Endothelial cell (in vitro differentiated cells): Measurements from ENCODE around the gene ZNF626. TPM values are rescaled to one million over a fixed set of nuclear protein-coding genes. Genes with fewer than 3 reads are reported as not detected.
A peak's percentile ranks its signal among the peaks of the same experiment; 100 is the strongest.
"Not testable (repeated sequence)": the region's sequence is repeated elsewhere in the genome, so short reads cannot be mapped to it uniquely, and the experiment has no call there.

ENCODE experiments used
- DNase-seq: peaks from one replicate; pipeline ENCODE4 v3.0.0; 2021; ENCODE audit warnings: low spot score
- H3K27ac Mint-ChIP-seq: one replicate; pipeline ENCODE4 v1.8.0; 2021; ENCODE audit warnings: mixed read lengths, inconsistent platforms; ENCODE audit not compliant: unreplicated experiment
- H3K27me3 Mint-ChIP-seq: one replicate; pipeline ENCODE4 v1.8.0; 2021; ENCODE audit warnings: mild to moderate bottlenecking, moderate library complexity, mixed read lengths, inconsistent platforms; ENCODE audit not compliant: unreplicated experiment
- H3K36me3 Mint-ChIP-seq: one replicate; pipeline ENCODE4 v1.8.0; 2021; ENCODE audit warnings: mild to moderate bottlenecking, low read depth, mixed read lengths, inconsistent platforms; ENCODE audit not compliant: unreplicated experiment
- H3K4me1 Mint-ChIP-seq: one replicate; pipeline ENCODE4 v1.8.0; 2021; ENCODE audit warnings: mild to moderate bottlenecking, mixed read lengths, inconsistent platforms; ENCODE audit not compliant: unreplicated experiment
- H3K4me3 Mint-ChIP-seq: one replicate; pipeline ENCODE4 v1.8.0; 2021; ENCODE audit warnings: mild to moderate bottlenecking, mixed read lengths, inconsistent platforms; ENCODE audit not compliant: unreplicated experiment
- H3K9me3 Mint-ChIP-seq: one replicate; pipeline ENCODE4 v1.8.0; 2021; ENCODE audit warnings: mixed read lengths, inconsistent platforms; ENCODE audit not compliant: unreplicated experiment
- CTCF ChIP-seq: fragments of 200-600 bp; sonication (generic); IDR thresholded peaks from one replicate; pipeline ENCODE4 v1.5.0; 2021; ENCODE audit warnings: antibody characterized with exemption; ENCODE audit not compliant: unreplicated experiment
- long read RNA-seq: library from polyadenylated mRNA; unstranded; transcript quantifications from one replicate; pipeline ENCODE4 v2.0.0, GENCODE V29; 2020; ENCODE audit not compliant: unreplicated experiment
- total RNA-seq: library from RNA; stranded (reverse); fragmentation: NEBNext Ultra II Directional; extraction: Animal tissue kit (Norgen Biotek cat#: 25700); gene quantifications from one replicate; pipeline ENCODE4 v1.2.1, GENCODE V29; 2021; ENCODE audit not compliant: unreplicated experiment

Gene ZNF626
- 19.1 TPM for total RNA-seq
- long read RNA-seq, full-length matches to known transcripts: 4 of 6 reads
- long read RNA-seq, partial matches to known transcripts: 0 of 6 reads
- long read RNA-seq, other reads (novel, unspliced or antisense): 2 of 6 reads

- DNase-seq: peak; percentile 91
- Mint-ChIP-seq H3K4me1 (peaks cover 14% of the 10 kb centered on the region), H3K36me3 (peaks cover 20% of the 10 kb centered on the region), H3K27me3 (peaks cover 2% of the 10 kb centered on the region), H3K9me3 (no peaks in the 10 kb centered on the region), H3K27ac (peak within 1 kb of the TSS; percentile 97), H3K4me3 (peak within 1 kb of the TSS; percentile 97)
- TF ChIP-seq CTCF: no peak
Measured at GRCh38 chr19:20661150-20661819, at the start of gene ZNF626. Gene ZNF626 (minus strand): TSS chr19:20661571. CDS start chr19:20661446, 125 bp downstream.

- no peaks in the 10 kb centered on the region for H3K9me3 Mint-ChIP-seq
- DNase-seq: no peak
- no peak overlapping the region for H3K27ac Mint-ChIP-seq
- no peaks in the 10 kb centered on the region for H3K36me3 Mint-ChIP-seq
- no peak overlapping the region for H3K4me3 Mint-ChIP-seq
- no peak for TF ChIP-seq CTCF
- no peaks in the 10 kb centered on the region for H3K27me3 Mint-ChIP-seq
- H3K4me1 Mint-ChIP-seq: no peaks in the 10 kb centered on the region
Measured at GRCh38 chr19:20669263-20669662, 7.9 kb upstream of the ZNF626 start.

GRCh38 chr19:20667281-20667680 is 5.9 kb upstream of the ZNF626 start:
- Mint-ChIP-seq H3K36me3 (no peaks in the 10 kb centered on the region), H3K4me3 (no peak overlapping the region), H3K27me3 (no peaks in the 10 kb centered on the region), H3K4me1 (no peaks in the 10 kb centered on the region), H3K9me3 (no peaks in the 10 kb centered on the region), H3K27ac (no peak overlapping the region)
- DNase-seq: no peak
- no peak for TF ChIP-seq CTCF

GRCh38 chr19:20664901-20665781 is 3.8 kb upstream of the ZNF626 start:
- Mint-ChIP-seq H3K27ac (no peak overlapping the region), H3K4me3 (no peak overlapping the region)

GRCh38 chr19:20664475-20664874 is 3.1 kb upstream of the ZNF626 start:
- H3K27me3 Mint-ChIP-seq, H3K36me3 Mint-ChIP-seq, H3K27ac Mint-ChIP-seq, DNase-seq, H3K4me3 Mint-ChIP-seq, H3K4me1 Mint-ChIP-seq, H3K9me3 Mint-ChIP-seq: not testable (repeated sequence)

More at GRCh38 chr19:20664901-20665781, 3.8 kb upstream of the ZNF626 start:
- DNase-seq: no peak
- no peaks in the 10 kb centered on the region for H3K36me3 Mint-ChIP-seq
- TF ChIP-seq CTCF: no peak
- H3K4me1 Mint-ChIP-seq: no peaks in the 10 kb centered on the region
- peaks cover 2% of the 10 kb centered on the region for H3K27me3 Mint-ChIP-seq
- no peaks in the 10 kb centered on the region for H3K9me3 Mint-ChIP-seq
